GM19468 (cell line): ENCODE data around the gene POLA1.
"Not testable (repeated sequence)": the region's sequence is repeated elsewhere in the genome, so short reads cannot be mapped to it uniquely, and the experiment has no call there.

ENCODE experiments used
- ATAC-seq: cut with Tn5 transposase; IDR thresholded peaks from one replicate; pipeline ENCODE4 v1.9.1; 2021; ENCODE audit warnings: mild to moderate bottlenecking, moderate library complexity, moderate number of reproducible peaks; ENCODE audit not compliant: unreplicated experiment; ENCODE audit errors: extremely low read depth

The POLA1 gene

GRCh38 chrX:24862343-24862742 lies 168.6 kb downstream of the POLA1 start:
- no peak for ATAC-seq

- ATAC-seq, result not testable (repeated sequence)
Measured at GRCh38 chrX:24863779-24864178, 170.1 kb downstream of the POLA1 start.

- no peak for ATAC-seq
Measured at GRCh38 chrX:24870143-24870542, 176.4 kb downstream of the POLA1 start.

GRCh38 chrX:24874604-24875247 lies 181.0 kb downstream of the POLA1 start:
- no peak for ATAC-seq

GRCh38 chrX:24876530-24877287 lies 183.0 kb downstream of the POLA1 start:
- ATAC-seq, result no peak

GRCh38 chrX:24877288-24877664 lies 183.6 kb downstream of the POLA1 start:
- no peak for ATAC-seq

GRCh38 chrX:24877854-24878650 lies 184.3 kb downstream of the POLA1 start:
- ATAC-seq, result no peak

- no peak for ATAC-seq
Measured at GRCh38 chrX:24879679-24880078, 186.0 kb downstream of the POLA1 start.

GRCh38 chrX:24886916-24887315 lies 193.2 kb downstream of the POLA1 start:
- ATAC-seq, result no peak

GRCh38 chrX:24890677-24891076 lies 197.0 kb downstream of the POLA1 start:
- ATAC-seq, result no peak

- ATAC-seq, result no peak
Measured at GRCh38 chrX:24899391-24899790, 205.7 kb downstream of the POLA1 start.

- ATAC-seq, result no peak
Measured at GRCh38 chrX:24900234-24900633, 206.5 kb downstream of the POLA1 start.

- ATAC-seq, result no peak
Measured at GRCh38 chrX:24902806-24903205, 209.1 kb downstream of the POLA1 start.

- ATAC-seq, result no peak
Measured at GRCh38 chrX:24918715-24919114, 225.0 kb downstream of the POLA1 start.

GRCh38 chrX:24920769-24921168 lies 227.1 kb downstream of the POLA1 start:
- ATAC-seq, result no peak

GRCh38 chrX:24925430-24925829 lies 231.7 kb downstream of the POLA1 start:
- no peak for ATAC-seq

- no peak for ATAC-seq
Measured at GRCh38 chrX:24927372-24927771, 233.7 kb downstream of the POLA1 start.

- ATAC-seq, result no peak
Measured at GRCh38 chrX:24928114-24928513, 234.4 kb downstream of the POLA1 start.

- no peak for ATAC-seq
Measured at GRCh38 chrX:24934279-24934678, 240.6 kb downstream of the POLA1 start.

- ATAC-seq, result no peak
Measured at GRCh38 chrX:24945009-24945408, 251.3 kb downstream of the POLA1 start.

- ATAC-seq, result no peak
Measured at GRCh38 chrX:24946369-24946768, 252.7 kb downstream of the POLA1 start.
